Measurements from ENCODE around the gene UGT1A6.
"Not testable (repeated sequence)": the region's sequence is repeated elsewhere in the genome, so short reads cannot be mapped to it uniquely, and the experiment has no call there.

UGT1A6 gene

DNA sequence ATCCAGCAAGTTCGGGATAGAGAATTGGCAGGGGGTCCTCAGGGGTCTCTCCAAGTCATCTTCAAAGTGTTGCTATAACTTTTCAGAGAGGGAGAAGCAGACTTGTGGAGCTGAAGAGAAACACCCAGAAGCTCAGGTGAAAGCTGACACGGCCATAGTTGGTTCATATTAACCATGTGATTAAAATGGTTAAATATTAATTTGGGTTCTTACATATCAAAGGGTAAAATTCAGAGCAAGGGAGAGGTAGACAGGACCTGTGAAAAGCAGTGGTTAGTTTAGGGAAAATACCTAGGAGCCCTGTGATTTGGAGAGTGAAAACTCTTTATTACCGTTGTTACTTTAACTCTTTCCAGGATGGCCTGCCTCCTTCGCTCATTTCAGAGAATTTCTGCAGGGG, at the start of gene UGT1A6:
Gene UGT1A6, plus strand, starts transcription at position 243 of the 400 bp plus-strand sequence. Its CDS starts 115 bp downstream, at position 358.
- no peak for DNase-seq (ENCODE audit: low spot score)

DNA sequence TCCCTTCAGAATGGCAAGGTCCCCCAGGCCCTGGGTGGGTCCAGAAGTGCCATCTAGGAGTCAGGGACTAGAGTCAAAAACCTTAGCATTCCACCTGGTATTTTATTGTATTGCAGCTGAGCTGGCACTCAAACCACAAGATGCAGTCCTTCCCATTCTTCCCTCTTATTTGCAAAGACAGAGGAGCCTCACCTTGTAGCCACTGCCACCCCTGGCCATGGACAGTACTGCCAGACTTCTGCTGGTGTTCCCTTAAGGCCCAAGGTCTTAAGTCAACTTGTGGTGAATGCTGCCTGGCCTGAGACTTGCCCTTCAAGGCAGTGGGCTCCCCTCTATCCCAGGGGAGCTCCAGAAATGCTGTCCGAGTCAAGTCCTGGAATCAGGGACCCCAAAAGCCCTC, 49.6 kb upstream of the UGT1A6 start:
- DNase-seq (ENCODE audit: low spot score) = no peak

DNA sequence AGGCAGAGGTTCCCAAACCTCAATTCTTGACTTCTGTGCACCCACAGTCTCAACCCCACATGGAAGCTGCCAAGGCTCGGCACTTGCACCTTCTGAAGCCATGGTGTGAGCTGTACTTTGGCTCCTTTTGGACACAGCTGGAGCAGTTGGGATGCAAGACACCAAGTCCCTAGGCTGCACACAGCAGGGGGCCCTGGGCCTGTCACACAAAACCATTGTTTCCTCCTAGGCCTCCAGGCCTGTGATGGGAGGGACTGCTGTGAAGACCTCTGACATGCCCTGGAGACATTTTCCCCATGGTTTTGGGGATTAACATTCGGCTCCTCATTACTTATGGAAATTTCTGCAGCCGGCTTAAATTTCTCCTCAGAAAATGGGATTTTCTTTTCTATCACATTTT, 46.7 kb upstream of the UGT1A6 start:
- DNase-seq (ENCODE audit: low spot score) = not testable (repeated sequence)

DNA sequence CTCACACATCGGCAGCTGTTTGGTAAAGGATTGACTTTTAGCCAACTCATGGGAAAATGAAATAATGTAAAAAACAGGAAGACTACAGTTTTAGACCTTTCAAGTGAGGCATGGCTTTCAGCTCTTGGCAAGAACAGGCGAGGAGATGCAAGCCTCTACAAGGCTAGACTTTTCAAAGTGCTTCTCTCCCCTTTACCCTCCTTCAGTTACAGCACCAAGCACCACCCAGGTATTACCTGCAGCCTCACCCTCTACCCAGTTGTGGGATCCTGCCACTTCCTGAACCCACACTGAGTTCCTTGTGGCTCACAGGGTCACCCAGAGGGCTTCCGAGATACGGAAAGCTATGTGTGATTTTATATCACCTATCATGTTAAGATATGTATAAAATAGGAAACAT, 41.7 kb upstream of the UGT1A6 start:
- DNase-seq (ENCODE audit: low spot score) = no peak

DNA sequence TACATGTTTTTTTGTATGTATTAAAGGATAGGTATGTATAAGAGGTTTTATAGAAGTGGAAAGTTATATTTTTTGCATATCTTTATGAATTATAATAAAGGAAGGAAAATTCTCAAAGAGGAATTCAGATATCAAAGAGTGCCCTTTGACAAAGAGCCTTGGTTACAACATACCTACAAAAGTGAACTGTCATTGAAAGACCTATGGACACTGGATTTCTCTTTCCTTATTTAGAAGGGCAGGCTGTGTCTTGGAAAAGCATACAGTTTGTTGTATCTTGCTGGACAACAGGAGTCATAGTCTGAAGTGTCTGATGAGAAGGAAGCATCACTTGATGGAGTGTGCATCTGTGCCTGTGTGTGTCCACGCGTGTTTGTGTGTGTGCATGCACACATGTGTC, 41.3 kb upstream of the UGT1A6 start:
- no peak for DNase-seq (ENCODE audit: low spot score)

DNA sequence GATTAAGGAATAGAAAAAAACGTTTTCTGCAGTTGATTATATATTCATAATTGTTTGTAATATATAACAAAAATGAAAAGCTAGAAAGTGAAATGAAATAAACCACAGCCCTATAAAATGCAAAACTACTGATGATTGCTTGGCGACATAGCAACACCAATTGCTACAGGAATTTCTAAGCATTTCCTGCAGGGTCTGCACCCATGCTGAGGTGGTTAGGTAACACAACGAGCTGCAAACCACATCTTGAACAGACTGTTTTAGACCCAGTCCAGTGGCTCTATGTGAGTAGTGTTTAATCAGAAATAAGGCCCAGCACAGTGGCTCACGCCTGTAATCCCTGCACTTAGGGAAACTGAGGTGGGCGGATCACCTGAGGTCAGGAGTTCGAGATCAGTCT, 38.2 kb upstream of the UGT1A6 start:
- DNase-seq (ENCODE audit: low spot score) = no peak

DNA sequence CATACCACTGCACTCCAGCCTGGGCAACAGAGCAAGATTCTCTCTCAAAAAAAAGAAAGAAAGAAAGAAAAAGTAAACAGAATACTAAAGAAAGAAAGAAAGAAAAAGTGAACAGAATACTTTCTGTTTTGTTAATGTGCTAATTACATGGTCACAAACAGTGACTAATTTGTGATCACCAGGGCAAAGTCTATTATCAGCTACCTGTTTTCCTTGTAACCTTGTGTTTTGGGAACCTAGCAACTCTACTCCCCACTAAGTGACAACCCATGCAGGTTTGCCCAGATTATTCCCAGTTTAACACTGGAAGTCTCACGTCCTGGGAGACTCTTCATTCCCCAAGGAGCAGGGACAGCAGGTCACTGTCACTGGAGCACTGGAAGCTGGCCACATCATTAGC, 37.6 kb upstream of the UGT1A6 start:
- no peak for DNase-seq (ENCODE audit: low spot score)

DNA sequence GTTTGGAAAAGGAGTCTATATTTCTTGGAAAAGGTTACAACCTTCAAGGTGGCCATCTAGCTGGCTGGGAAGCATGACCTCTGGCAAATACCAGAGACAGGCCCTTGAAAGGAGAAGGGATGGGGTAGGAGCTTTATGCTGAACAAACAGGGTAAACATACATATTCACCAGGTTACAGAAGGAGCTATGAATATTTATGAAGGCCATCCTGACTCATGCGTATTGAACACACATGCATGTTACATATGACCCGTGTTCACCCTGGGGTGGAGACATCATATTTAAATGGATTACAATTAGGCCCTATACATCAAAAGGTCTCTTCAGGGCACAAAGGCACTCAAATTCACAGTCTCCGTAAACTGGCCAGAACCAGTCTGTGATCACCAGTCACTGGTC, 36.7 kb upstream of the UGT1A6 start:
- not testable (repeated sequence) for DNase-seq (ENCODE audit: low spot score)

DNA sequence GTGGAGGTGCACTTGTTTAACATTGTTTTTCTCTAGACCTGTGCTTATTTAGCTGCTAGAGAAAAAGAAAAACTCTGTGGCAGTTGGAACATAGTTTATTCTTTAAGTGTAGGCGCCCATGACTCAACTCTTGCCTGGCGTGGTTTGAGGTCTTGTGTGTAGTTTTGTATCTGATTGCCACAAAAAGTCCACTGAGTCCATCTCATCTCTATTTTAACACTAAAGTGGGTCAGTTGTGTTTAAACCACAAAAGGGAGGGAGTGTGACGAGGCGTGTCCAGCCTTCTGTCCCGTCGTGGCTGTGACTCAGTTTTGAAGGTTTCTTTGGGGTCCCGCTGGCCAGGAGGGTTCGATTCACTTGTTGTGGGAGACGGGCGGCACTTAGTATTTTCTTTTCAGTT, 36.2 kb upstream of the UGT1A6 start:
- DNase-seq (ENCODE audit: low spot score) = no peak

DNA sequence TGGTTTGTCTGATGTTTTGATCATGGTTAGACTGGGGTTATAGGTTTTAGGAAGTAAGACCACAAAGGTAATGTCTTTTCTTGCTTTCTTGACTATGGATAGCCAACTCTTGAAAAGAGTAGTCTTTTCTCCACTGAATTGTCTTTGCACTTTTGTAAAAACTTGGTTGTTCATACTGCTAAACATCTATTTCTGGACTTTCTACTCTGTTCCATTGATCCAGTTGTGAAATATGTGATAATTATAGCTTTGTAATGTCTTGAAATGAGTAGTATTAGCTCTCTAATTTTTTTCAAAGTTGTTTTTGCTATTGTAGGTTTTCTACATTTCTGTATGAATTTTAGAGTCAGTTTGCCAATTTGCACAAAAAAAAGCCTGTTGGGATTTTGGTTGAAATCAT, 34.1 kb upstream of the UGT1A6 start:
- DNase-seq (ENCODE audit: low spot score) = no peak

DNA sequence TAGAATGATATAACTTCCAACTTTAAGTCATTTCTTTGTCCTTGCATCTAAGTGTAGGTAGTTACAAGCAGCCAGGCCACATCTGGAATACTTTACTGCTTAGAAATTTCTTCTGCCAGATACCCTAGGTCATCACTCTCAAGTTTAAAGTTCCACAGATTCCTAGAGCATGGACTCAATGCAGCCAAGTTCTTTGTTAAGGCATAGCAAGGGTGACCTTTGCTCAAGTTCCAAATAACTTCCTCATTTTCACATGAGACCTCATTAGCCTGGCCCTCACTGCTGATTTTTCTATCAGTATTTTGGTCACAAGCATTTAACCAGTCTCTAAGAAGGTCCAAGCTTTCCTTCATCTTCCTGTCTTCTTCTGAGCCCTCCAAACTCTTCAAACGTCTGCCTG, 28.8 kb upstream of the UGT1A6 start:
- no peak for DNase-seq (ENCODE audit: low spot score)

DNA sequence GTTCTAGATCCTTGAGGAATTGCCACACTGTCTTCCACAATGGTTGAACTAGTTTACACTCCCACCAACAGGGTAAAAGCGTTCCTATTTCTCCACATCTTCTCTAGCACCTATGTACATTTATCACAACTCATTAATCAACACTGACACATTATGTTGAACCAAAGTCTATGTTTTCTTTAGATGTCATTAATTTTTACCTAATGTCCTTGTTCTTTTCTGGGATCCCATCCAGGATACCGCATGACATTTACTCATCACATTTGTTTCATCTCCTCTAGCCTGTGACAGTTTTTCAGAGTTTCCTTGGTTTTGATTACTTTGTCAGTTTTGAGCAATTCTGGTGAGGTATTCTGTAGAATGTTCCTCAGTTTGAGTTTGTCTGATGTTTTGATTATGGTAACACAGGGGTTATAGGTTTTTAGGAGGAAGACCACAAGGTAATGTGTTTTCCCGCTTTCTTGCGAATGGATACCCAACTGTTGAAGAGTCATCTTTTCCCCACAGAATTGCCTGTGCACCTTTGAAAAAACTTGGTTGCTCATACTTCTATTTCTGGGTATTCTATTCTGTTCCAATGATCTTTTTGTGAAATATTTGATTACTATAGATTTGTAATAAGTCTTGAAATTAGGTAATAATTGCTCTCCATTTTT, 24.0 kb upstream of the UGT1A6 start:
- no peak for DNase-seq (ENCODE audit: low spot score)

DNA sequence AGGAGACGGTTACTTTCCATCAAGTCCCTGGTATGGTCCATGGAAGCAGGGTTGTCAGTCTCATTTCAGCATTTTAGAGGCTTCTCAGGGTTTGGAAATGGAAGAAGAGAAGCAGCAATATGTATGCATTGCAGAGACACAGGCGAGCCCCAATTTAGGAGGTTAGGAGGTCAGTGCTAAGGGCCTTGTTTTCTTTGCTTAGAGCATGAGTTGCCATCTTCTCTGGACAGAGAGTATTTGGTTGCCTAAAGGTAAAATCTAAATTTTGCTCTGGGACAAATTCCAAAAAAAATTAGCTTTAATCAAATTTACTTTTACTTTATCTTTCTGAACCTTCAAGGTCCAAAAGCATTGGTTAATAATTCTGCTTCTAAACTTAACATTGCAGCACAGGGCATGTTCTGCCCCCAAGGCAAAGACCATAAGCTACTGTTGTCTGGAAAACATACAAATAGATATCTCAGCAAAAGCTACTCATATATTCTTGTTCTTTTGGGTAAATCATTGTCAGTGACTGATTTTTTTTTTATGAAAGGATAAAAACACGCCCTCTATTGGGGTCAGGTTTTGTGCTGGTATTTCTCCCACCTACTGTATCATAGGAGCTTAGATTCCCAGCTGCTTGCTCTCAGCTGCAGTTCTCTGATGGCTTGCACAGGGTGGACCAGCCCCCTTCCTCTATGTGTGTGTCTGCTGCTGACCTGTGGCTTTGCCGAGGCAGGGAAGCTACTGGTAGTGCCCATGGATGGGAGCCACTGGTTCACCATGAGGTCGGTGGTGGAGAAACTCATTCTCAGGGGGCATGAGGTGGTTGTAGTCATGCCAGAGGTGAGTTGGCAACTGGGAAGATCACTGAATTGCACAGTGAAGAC, 21.2 kb upstream of the UGT1A6 start, which contains the start of gene UGT1A9:
Gene UGT1A9, plus strand, starts transcription at position 609 of the 872 bp plus-strand sequence. Its CDS starts 37 bp downstream, at position 646.
- DNase-seq (ENCODE audit: low spot score) = no peak

DNA sequence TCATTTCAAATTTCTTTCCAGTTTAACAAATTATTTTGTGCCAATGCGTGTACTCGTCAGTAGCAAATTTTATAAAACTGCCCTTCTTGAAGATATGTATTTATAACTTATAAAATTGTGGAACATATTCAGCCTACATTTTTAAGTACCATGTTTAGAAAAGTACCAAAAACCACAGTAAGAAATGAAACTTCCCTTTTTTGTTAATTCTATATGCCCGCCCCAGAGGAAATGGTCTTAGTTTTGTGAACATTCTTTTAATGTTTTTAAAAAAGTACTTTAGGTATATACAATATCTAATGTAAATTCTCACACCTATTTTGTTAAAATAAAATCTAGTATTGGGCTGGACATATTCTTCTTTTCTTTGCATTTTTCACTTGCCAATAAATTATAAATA, 19.8 kb upstream of the UGT1A6 start:
- DNase-seq (ENCODE audit: low spot score) = no peak

DNA sequence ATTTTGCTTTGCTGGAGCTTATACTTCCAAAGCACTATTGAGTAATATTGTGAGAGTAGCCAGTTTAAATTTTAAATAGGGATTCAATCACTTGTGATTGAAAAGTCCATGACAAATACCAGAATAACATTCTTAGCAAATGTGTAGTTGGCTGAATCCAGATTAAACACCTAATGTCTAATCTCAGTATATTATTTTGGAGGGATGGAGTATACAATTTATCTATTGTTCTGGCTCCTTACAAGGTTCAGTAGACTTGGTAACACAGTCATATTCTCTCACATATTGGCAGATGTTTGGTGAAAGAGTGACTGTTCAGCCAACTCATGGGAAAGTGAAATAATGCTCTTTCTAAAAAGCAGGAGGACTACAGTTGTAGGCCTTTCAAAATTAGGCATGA, 18.8 kb upstream of the UGT1A6 start:
- DNase-seq (ENCODE audit: low spot score) = no peak

DNA sequence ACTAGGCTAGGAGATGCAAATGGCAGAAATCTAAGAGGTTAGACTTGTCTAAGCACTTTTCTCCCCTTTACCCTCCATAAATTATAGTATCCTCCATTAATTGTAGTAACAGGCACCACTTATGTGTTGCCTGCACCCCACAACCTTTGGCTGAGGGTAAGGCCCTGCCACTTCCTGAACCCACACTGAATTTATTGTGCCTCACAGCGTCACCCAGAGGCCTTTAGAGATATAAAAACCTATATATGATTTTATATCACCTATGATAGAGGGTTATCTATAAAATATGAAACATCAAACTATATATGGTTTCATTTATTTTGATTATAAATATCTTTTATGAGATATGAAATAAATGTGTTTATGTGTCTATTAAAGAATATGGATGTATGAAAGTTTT, 18.4 kb upstream of the UGT1A6 start:
- DNase-seq (ENCODE audit: low spot score) = no peak

DNA sequence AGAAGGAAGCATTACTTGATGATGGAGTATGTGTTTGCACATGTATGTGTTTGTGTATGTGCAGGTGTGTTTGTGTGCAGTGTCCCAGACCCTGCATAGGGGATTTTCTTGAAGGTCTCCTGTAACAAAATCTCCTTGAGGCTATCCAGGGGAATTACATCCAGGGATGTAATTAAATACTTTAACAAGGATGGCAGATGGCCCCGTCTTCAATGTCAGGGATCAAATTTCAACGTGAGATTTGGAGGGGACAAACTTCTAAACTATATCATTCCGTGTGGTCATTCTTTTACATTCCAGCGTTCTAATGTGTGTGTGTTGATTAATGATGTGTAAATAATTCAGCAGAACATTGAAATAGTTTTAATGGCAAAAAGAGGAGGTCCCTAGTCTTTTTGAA, 17.7 kb upstream of the UGT1A6 start:
- no peak for DNase-seq (ENCODE audit: low spot score)

DNA sequence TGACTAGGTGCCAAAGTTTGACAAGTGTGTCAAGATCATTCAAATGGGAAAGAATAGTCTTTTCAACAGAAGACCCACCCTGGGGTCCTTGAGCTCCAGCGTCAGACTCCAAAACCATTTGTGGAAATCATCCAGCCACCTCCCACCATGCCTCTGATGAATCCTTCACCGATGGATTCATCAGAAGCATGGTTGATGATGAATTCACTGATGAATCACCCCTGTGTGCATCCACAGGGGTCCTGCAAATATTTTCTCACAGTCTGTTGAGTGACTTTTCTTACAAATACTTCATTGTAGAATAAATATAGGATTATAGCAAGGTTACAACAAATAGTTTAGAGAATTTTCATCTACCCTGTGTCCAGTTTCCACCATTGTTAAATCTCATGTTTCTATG, 16.6 kb upstream of the UGT1A6 start:
- no peak for DNase-seq (ENCODE audit: low spot score)

DNA sequence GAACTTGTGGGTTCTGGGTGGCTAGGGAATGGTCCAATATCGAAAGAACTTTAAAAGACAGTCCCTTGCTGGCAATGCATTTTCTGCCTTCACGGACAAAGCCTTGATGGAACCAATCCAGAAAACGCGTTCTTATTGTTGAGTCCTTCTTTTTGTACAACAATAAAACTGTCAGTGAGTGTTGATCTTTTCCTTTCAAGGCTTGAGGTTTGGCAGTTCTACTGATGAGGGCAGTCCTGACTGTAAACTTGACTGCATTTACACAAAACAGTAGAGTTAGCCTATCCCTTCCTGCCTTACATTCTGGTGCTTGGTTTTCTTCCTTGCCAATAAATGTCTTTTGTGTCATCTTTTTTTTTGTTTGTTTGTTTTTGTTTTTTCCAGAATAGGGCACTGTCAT, 13.5 kb upstream of the UGT1A6 start:
- DNase-seq (ENCODE audit: low spot score) = no peak

DNA sequence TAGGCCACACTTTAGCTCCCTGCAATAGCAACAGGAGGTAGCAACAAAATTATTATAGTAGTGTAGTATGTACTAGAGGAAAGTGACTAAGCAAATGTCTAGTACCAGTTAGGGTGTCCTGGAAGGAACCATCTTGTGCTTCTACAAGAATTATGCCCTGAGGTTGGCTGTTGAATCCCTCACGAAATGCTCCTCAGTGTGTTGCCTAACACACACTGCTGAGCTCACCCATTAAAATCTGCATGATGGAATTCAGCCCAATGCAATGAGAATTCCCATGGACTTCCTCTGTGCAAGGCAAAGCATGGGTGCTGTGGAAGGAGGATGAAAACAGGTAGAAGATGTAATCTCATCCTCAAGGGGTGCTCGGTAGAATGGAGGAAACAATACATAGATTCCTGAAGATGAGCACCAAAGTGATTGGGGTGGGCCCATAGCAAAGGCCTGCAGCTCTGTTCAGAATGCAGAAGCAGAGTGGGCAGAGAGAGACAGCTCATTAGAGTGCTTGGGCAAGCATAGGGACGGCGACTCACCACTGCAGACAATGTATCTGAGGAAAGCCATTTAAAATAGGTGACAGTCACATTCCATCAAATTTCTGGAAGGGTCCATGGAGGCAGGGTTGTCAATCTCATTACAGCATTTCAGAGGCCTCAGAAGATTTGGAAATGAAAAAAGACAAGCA, 12.2 kb upstream of the UGT1A6 start:
- DNase-seq (ENCODE audit: low spot score) = no peak

DNA sequence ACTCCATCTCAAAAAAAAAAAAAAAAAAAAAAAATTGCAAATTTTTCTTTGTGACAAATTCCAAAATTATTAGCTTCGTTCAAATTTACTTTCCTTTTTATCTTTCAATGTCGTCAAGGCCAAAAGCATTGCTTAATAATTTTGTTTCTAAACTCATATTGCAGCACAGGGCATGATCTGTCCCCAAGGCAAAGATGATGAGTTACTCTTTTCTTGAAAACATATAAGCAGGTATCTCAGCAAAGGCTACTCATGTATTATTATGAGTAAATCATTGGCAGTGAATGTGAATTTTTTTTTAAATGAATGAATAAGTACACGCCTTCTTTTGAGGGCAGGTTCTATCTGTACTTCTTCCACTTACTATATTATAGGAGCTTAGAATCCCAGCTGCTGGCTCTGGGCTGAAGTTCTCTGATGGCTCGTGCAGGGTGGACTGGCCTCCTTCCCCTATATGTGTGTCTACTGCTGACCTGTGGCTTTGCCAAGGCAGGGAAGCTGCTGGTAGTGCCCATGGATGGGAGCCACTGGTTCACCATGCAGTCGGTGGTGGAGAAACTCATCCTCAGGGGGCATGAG, 11.1 kb upstream of the UGT1A6 start, which contains the start of gene UGT1A7:
Gene UGT1A7, plus strand, starts transcription at position 381 of the 579 bp plus-strand sequence. Its CDS starts 37 bp downstream, at position 418.
- no peak for DNase-seq (ENCODE audit: low spot score)

DNA sequence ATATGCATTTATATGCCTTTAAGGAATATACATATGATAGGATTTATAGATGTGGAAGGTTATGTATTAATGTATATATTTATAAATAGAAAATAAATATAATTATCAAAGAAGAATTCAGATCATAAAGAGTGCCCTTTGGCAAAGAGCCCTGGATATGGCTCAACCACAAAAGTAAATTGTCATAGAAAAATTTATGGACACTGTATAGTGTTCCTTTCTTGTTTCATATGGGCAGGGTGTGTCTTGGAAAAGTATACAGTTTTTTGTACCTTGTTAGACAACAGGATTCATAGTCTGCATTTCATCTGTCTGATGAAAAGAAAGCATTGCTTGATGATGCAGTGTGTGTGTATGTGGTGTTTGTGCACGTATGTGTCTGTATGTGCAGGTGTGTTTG, 8.1 kb upstream of the UGT1A6 start:
- no peak for DNase-seq (ENCODE audit: low spot score)

Measured in CD4-positive, alpha-beta T cell treated with Interleukin-6 at 100 ng/mL for 8 hours (primary cell).